ENCODE results near the gene RAB11FIP4. TPM values are rescaled to one million over a fixed set of nuclear protein-coding genes. Genes with fewer than 3 reads are reported as not detected.

The RAB11FIP4 gene
- total and polyA plus RNA-seq, 9 of the 15 experiments (the other 6 are each of a cell fraction or from before 2014, with no cell fraction given): 0.62 to 16.6 (median 8.9) TPM

- TF ChIP-seq POLR2AphosphoS2 (IDR thresholded peaks at IDR 0.05; ENCODE audit: low read length) (no peak), KAT8 (IDR thresholded peaks at IDR 0.05; ENCODE audit: low read depth) (no peak), ZBTB8A (IDR thresholded peaks at IDR 0.05; ENCODE audit: partially characterized antibody) (no peak), FOXJ2 (tag; IDR thresholded peaks at IDR 0.05) (no peak), ASH1L (IDR thresholded peaks at IDR 0.05; ENCODE audit: borderline replicate concordance, low read depth, partially characterized antibody) (no peak), RBM39 (optimal IDR thresholded peaks at IDR 0.05; ENCODE audit: low read depth, low read length) (no peak), GABPA (tag; conservative IDR thresholded peaks at IDR 0.05; ENCODE audit: low read depth) (no peak), ZEB2 (IDR thresholded peaks at IDR 0.05) (no peak)
- no TSS peak for BruUV-seq (replicated peaks)
- no peaks in the 10 kb centered on the region; a peak in 1 of 5 replicates for H3K4me1 ChIP-seq (replicated peaks in 1 of 2; ENCODE audit: control insufficient read depth in 2 of 2, insufficient read depth in 2 of 2, low read length in 2 of 2)
- no peaks in the 10 kb centered on the region for H3K9me3 ChIP-seq (replicated peaks; ENCODE audit: control insufficient read depth, insufficient read depth, low read depth, low read length)
- 2% methylated on average over 10 of the region's 10 CpGs for WGBS (ENCODE audit: insufficient coverage, low coverage, missing lambda C conversion rate)
- no peak overlapping the region for H3K4me2 ChIP-seq (ENCODE audit: insufficient read depth, low read length)
- H3K9me1 ChIP-seq (ENCODE audit: control insufficient read depth, insufficient read depth, low read length): peaks cover 7% of the 10 kb centered on the region
- H3K79me2 ChIP-seq (ENCODE audit: control insufficient read depth, insufficient read depth, low read length): no peaks in the 10 kb centered on the region
- H3K9ac ChIP-seq (ENCODE audit: insufficient read depth in 1 of 2, low read depth in 2 of 2, low read length in 2 of 2): no peak overlapping the region
- FAIRE-seq (no peak), ATAC-seq (peak; percentile 58; the same call in 2 of the 3 replicates), DNase-seq (ENCODE audit: extremely low read depth in 1 of 4, low spot score in 3 of 4) (no peak)
- no peak overlapping the region for H3K4me3 ChIP-seq
- H3K27ac ChIP-seq (ENCODE audit: extremely low read depth, low read depth, low read length): no peak overlapping the region
- intact Hi-C loops (cut with micrococcal nuclease) (no loop called here), in situ Hi-C loops (cut with MboI) (no loop called here)
- POLR2A ChIA-PET: interaction anchor here (1.1 kb wide), 2 partner anchors 9 to 15 kb away, joined by 3 to 5 read pairs; no protein-coding TSS in a partner anchor
- no peak overlapping the region for H2AFZ ChIP-seq (ENCODE audit: low read depth, low read length)
- peaks cover 36 to 66% of the 10 kb centered on the region in 2 experiments for H3K27me3 ChIP-seq (ENCODE audit: control insufficient read depth in 2 of 2, insufficient read depth in 2 of 2, low read length in 2 of 2)
- no peaks in the 10 kb centered on the region for H3K36me3 ChIP-seq (ENCODE audit: control insufficient read depth, insufficient read depth, low read length)
- no peaks in the 10 kb centered on the region for H4K20me1 ChIP-seq (replicated peaks; ENCODE audit: control insufficient read depth, insufficient read depth, low read length)
- CTCF ChIA-PET (ENCODE audit: low intra/inter-chr PET ratio): no interaction called here
Measured at GRCh38 chr17:31416503-31416923, 25.0 kb downstream of the RAB11FIP4 start.

Data from K562 (cell line).